A549 treated with Mapracorat at 1 μM for 4 hours (cell line): ENCODE results near the gene PRKD1. TPM values are rescaled to one million over a fixed set of nuclear protein-coding genes. Genes with fewer than 3 reads are reported as not detected.

Source experiments
- total RNA-seq: library from RNA; stranded (reverse); fragments of 200-300 nt; extraction: Qiagen RNA extraction; gene quantifications from 5 replicates; pipeline ENCODE4 v1.2.3, GENCODE V29; 2022

The PRKD1 gene
- 2.0 to 3.1 TPM (median 2.3 TPM) in 5 replicates for total RNA-seq

DNA sequence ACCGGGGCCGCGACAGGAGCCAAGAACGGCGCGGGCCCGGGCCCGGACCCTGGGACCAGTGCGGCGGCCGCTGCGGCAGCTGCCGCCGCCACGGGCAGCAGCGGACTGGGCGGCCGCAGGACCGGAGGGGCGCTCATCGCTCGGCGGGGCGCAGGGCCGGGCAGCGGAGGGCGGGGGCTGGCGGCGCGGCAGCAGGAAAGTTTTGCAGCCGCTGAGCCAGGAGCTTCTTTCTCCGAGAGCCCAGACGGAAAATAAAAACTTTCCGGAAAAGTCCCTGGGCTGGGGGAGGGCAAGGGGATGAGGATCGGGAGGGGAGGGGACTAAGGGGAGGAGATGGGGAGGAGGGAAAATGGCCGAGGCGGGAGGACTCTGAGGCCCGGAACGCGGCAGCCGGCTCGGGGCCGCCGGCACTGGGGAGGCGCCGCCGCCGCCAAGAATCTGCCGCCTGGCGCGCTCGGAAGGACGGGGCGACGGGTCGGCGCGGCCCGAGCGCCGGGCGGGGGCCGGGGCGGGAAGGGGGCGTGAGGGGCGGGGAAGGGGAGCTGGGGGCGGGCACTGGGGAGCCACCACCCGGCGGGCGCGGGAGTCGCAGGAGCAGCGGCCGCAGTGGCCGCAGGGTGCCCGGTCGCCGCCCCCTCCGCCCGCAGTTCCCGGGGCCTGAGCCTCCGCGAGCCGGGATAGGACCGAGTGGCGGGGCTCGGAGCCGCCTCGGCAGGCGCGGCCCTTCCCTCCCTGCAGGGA, at the start of gene PRKD1:
PRKD1 (minus strand) TSS at position 472 of the 741 bp plus-strand sequence.

